Ishikawa (cell line): ENCODE measurements around the gene EEF1AKMT1.

ENCODE experiments used
- CEBPB ChIP-seq: IDR thresholded peaks from 2 replicates; pipeline ENCODE4 v1.6.1; 2012
- EP300 ChIP-seq: IDR thresholded peaks from 2 replicates; pipeline ENCODE4 v1.6.1; 2012; ENCODE audit warnings: borderline replicate concordance
- MAX ChIP-seq: IDR thresholded peaks from 2 replicates; pipeline ENCODE4 v1.6.1; 2012
- REST ChIP-seq: IDR thresholded peaks from 2 replicates; pipeline ENCODE4 v1.6.1; 2012; ENCODE audit warnings: low read depth, mild to moderate bottlenecking
- TAF1 ChIP-seq: IDR thresholded peaks from 2 replicates; pipeline ENCODE4 v1.6.1; 2012; ENCODE audit warnings: low read depth, mild to moderate bottlenecking
- USF1 ChIP-seq: IDR thresholded peaks from 2 replicates; pipeline ENCODE4 v1.6.1; 2012

- no peak for TF ChIP-seq TAF1
- TF ChIP-seq REST = no peak
- no peak for TF ChIP-seq CEBPB
- no peak for TF ChIP-seq USF1
- TF ChIP-seq MAX = no peak
- TF ChIP-seq EP300 = no peak
Observed at GRCh38 chr13:20685092-20685491, 88.7 kb downstream of the EEF1AKMT1 start.
